WERI-Rb-1 (cell line): ENCODE results near the gene BPI.

Experiments used
- DNase-seq: peaks from one replicate; pipeline ENCODE4 v3.0.0-alpha.2; 2020
- H3K27ac ChIP-seq: fragments of 250-450 bp; sonication (Bioruptor Pico); 2 replicates; pipeline ENCODE4 v1.5.1; 2020; ENCODE audit warnings: mild to moderate bottlenecking, moderate library complexity
- H3K27me3 ChIP-seq: fragments of 250-450 bp; sonication (Bioruptor Pico); 2 replicates; pipeline ENCODE4 v1.5.1; 2021; ENCODE audit warnings: mild to moderate bottlenecking, low read depth, moderate library complexity; ENCODE audit not compliant: insufficient read depth, severe bottlenecking
- H3K36me3 ChIP-seq: fragments of 250-450 bp; sonication (Bioruptor Pico); 2 replicates; pipeline ENCODE4 v1.5.1; 2020; ENCODE audit warnings: mild to moderate bottlenecking, moderate library complexity
- H3K4me3 ChIP-seq: 2 replicates; pipeline ENCODE4 v1.5.1; 2011; ENCODE audit warnings: low read depth, mild to moderate bottlenecking, control low read depth, low read length
- H3K9me3 ChIP-seq: fragments of 250-450 bp; sonication (Bioruptor Pico); 2 replicates; pipeline ENCODE4 v1.5.1; 2021; ENCODE audit warnings: mild to moderate bottlenecking, moderate library complexity; ENCODE audit not compliant: severe bottlenecking
- TF ChIP-seq, protein P1 (sequence below): IDR thresholded peaks from 2 replicates; pipeline ENCODE4 v1.5.1; 2011; ENCODE audit warnings: low read depth, mild to moderate bottlenecking, control low read depth, inconsistent platforms, low read length

Gene BPI

DNA sequence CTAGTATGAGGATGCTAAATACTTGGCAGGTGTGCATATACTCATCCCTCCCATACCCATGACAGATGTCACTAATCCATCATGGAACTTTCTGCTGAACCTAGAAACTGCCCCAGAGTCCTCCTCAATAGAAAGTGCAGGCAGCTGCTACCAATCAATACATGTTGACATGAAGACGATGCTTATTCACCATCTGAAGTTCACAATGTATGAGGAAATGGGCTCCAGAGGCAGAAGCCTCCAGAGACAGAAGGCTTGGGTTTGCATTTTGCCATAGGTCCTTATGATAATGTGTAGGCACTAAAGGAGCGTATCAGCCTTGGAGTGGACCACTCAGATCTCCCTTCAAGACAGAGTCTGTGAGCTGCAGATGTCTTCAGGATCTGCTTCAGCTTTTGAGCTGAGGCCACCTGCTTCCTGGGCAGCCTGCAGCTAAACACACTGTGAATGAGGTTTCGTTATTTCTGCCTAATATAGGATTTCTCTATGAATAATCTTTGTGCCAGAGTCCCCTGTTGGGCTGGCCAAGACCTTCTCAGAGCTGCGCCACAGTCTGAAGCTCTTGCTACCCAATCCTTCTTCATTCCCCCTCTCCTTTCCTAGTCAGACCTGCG is 35.9 kb upstream of the BPI start:
- H3K9me3 ChIP-seq: peaks cover 11% of the 10 kb centered on the region
- H3K36me3 ChIP-seq: no peaks in the 10 kb centered on the region
- TF ChIP-seq, protein P1, sequence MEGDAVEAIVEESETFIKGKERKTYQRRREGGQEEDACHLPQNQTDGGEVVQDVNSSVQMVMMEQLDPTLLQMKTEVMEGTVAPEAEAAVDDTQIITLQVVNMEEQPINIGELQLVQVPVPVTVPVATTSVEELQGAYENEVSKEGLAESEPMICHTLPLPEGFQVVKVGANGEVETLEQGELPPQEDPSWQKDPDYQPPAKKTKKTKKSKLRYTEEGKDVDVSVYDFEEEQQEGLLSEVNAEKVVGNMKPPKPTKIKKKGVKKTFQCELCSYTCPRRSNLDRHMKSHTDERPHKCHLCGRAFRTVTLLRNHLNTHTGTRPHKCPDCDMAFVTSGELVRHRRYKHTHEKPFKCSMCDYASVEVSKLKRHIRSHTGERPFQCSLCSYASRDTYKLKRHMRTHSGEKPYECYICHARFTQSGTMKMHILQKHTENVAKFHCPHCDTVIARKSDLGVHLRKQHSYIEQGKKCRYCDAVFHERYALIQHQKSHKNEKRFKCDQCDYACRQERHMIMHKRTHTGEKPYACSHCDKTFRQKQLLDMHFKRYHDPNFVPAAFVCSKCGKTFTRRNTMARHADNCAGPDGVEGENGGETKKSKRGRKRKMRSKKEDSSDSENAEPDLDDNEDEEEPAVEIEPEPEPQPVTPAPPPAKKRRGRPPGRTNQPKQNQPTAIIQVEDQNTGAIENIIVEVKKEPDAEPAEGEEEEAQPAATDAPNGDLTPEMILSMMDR: no peak
- no peak overlapping the region for H3K4me3 ChIP-seq
- peak overlapping the region; percentile 22; the same call in 1 of the 2 replicates for H3K27ac ChIP-seq
- no peak for DNase-seq
- no peaks in the 10 kb centered on the region for H3K27me3 ChIP-seq

DNA sequence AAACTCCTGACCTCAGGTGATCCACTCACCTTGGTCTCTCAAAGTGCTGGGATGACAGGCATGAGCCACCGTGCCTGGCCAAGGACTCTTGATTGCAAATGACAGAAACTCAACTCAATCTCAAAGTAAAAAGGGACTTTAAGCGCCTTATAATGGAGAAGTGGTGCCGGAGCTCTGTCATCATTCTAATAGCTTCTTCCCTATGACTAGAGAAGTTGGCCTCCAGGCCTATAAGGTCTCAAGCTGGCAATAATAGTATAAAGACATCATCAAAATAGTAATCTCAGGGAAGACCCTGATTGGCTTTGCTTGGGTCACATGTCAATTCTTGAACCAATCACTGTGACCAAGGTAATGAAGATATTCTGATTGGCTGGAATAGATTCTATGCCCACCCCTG is 34.9 kb upstream of the BPI start:
- Histone ChIP-seq H3K36me3 (no peaks in the 10 kb centered on the region), H3K4me3 (no peak overlapping the region), H3K9me3 (peaks cover 8% of the 10 kb centered on the region), H3K27me3 (no peaks in the 10 kb centered on the region), H3K27ac (no peak overlapping the region)
- DNase-seq: no peak
- TF ChIP-seq, protein P1: no peak

DNA sequence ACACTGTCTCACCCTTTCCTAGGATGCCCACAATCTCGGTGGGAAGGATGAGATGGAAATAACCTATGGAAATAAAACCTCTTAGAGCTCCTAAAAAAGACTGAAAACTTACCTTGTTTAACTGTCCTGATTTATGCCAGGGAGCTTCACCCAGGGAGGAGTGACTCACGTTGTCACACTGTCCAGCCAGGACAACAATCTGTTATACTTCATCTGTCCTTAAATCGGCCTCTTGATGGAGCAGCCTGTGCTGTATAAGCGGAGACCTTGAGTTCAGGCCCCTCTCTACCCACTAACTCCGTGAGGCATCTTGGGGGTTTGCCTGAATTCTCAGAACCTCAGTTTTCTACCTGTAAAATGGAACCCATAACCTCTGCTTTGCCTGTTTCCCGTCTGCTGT is 34.2 kb upstream of the BPI start:
- Histone ChIP-seq H3K36me3 (no peaks in the 10 kb centered on the region), H3K27me3 (no peaks in the 10 kb centered on the region), H3K27ac (no peak overlapping the region), H3K9me3 (peaks cover 11% of the 10 kb centered on the region), H3K4me3 (no peak overlapping the region)
- TF ChIP-seq, protein P1: no peak
- no peak for DNase-seq

DNA sequence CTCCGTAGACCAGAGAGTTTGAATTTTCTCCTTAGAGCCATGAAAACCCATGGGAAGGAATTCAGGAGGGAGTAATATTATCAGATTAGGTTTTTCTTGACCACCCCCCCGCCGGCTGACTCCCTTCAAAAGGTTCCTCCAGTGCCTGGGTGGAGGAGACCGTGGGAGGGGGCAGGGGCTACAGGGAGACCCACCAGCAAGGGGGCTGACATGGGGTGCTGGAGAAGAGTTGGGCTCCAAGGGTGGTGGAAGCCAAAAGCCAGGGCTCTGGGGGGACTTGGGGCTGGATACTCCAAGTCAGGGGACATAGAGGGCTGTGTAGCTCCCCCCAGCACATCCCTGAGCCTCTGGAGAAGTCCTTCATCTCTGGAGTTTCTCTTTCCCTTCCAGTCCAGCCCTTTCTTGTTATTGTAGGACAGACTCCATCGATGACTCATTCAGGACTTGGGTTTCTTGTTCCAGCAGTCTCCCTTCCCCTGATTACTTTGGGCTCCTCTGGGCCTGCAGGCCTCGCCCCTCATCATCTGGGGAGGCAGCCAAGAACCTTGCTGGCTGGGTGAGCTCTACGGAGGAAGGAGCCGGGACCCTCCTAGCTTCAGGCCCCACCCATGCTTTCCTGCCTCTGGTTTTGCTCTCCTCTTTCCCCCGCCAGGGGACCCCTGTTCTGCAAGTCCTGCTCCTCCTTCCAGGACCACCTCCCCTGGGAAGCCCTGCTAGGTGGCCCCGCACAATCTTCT is 32.9 kb upstream of the BPI start:
- no peak overlapping the region for H3K27ac ChIP-seq
- no peaks in the 10 kb centered on the region for H3K27me3 ChIP-seq
- H3K9me3 ChIP-seq: peaks cover 16% of the 10 kb centered on the region
- no peaks in the 10 kb centered on the region for H3K36me3 ChIP-seq
- no peak overlapping the region for H3K4me3 ChIP-seq
- no peak for DNase-seq
- TF ChIP-seq, protein P1: no peak

DNA sequence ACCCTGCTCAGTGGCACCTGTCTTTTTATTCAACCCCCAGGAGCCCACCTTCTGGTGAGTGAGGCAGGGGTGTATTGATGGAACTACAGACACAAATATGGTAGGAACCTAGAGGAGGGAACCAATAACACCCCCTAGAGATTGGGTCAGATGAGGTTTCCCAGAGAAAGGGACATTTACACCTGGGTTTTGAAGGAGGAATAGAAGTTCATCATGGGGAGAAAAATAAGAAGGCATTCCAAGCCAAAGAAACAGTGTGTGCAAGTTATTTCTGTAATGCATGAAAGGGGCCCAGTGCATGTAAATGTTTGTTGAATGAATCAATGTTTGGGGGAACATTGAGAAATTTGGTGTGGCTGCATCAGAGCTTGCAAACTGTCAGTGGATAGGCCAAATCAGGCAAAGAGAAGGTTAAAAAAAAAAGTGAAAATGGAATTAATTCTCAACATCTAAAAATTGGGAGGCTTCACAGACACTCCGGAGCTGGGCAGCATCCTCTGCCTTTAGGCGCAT is 32.3 kb upstream of the BPI start:
- H3K27ac ChIP-seq: no peak overlapping the region
- no peak overlapping the region for H3K4me3 ChIP-seq
- peaks cover 16% of the 10 kb centered on the region for H3K9me3 ChIP-seq
- no peaks in the 10 kb centered on the region for H3K27me3 ChIP-seq
- H3K36me3 ChIP-seq: no peaks in the 10 kb centered on the region
- DNase-seq: no peak
- TF ChIP-seq, protein P1: no peak
